Gastroesophageal sphincter (tissue), 3 donors: ENCODE results near the gene TFEB.

Source experiments
- POLR2A ChIP-seq, 2 donors: fragments of 450-650 bp; IDR thresholded peaks; one replicate each; pipeline ENCODE4 v1.6.1; 2017; ENCODE audit warnings: antibody characterized with exemption in 2 of 2, mild to moderate bottlenecking in 2 of 2, moderate library complexity in 1 of 2
- POLR2AphosphoS5 ChIP-seq: sonication (generic); formaldehyde crosslinking; IDR thresholded peaks from one replicate; pipeline ENCODE4 v1.6.1; 2017; ENCODE audit warnings: antibody characterized with exemption
- TF ChIP-seq, protein P1 (sequence below), 4 experiments: fragments of 200-600 bp in 2 of 4; fragments of 450-650 bp in 2 of 4; sonication (generic) in 1 of 4; IDR thresholded peaks; one replicate each; pipeline ENCODE4 v1.5.1; 2017 to 2019; ENCODE audit warnings: antibody characterized with exemption in 4 of 4, mild to moderate bottlenecking in 2 of 4, moderate library complexity in 2 of 4

DNA sequence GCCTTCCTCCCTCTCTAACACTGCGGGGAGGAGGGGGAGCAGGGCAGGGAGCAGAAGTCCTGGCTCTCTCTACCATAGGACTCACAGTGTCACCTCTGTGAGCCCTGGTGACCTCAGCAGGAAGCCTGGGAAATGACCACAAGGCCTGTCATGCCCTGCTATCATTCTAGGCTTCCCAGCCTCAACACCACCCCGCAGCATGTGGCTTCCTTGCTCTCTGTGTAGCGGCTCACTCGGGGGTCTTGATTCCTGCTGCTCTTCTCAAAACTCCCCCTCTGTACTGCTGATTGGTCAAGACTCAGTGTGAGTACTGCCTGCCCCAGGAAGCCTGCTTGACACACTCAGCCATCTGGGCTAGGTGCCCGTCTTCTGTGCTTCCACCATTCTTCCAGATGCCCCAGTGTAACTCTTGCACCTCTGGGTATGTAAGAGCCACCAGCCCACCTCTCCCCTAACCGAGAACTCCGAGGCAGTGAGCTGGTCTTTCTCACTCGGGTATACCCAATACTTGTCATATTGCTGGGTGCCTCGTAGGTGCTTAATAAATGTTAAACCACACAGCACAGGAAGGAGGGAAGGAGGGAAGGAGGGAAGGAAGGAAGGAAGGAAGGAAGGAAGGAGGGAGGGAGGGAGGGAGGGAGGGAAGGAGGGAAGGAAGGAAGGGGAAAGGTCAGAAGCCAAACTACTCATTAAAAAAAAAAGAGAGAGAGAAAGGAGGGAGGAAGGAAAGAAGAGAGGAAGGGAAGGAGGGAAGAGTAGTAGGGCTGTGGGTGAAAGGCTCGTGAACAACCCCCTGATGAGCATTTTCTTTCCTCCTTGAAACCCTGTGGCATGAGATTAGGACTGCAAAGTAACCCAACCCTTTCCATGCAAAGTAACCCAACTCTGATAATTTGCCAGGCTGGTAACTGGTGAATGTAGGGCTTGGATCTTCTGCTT lies 92.2 kb downstream of the TFEB start:
- TF ChIP-seq, protein P1, sequence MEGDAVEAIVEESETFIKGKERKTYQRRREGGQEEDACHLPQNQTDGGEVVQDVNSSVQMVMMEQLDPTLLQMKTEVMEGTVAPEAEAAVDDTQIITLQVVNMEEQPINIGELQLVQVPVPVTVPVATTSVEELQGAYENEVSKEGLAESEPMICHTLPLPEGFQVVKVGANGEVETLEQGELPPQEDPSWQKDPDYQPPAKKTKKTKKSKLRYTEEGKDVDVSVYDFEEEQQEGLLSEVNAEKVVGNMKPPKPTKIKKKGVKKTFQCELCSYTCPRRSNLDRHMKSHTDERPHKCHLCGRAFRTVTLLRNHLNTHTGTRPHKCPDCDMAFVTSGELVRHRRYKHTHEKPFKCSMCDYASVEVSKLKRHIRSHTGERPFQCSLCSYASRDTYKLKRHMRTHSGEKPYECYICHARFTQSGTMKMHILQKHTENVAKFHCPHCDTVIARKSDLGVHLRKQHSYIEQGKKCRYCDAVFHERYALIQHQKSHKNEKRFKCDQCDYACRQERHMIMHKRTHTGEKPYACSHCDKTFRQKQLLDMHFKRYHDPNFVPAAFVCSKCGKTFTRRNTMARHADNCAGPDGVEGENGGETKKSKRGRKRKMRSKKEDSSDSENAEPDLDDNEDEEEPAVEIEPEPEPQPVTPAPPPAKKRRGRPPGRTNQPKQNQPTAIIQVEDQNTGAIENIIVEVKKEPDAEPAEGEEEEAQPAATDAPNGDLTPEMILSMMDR (IDR thresholded peaks at IDR 0.05) = no peak
- no peak for TF ChIP-seq POLR2A (IDR thresholded peaks at IDR 0.05)
- no peak for TF ChIP-seq POLR2AphosphoS5
